ENCODE measurements around the gene MAK. TPM values are rescaled to one million over a fixed set of nuclear protein-coding genes. Genes with fewer than 3 reads are reported as not detected.

MAK gene
- total and polyA plus RNA-seq, 2 of the 13 experiments (the other 11 are each of a cell fraction or from before 2014, with no cell fraction given) = 0.04 TPM; not detected in 1

DNA sequence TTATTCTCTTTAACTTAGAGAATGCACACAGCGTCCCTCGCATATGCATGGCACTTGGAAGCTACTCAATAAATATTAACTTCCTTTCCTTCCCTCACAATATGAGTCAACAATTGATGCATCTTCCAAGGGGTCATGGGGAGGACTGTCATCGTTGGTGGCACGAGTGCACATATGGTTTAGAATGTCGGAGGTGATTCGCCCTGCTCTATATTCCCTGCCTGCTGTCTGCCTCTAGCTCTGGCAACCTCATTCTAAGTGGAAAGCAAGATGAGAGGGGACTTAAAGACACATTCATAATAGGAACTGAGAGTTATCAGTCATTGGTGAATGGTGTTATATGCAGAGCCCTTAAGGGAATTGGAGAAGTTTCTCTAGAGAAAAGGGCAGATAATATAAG, 44.6 kb downstream of the MAK start:
- CTCF ChIA-PET (ENCODE audit: low intra/inter-chr PET ratio, low total read pairs) = no interaction called here

DNA sequence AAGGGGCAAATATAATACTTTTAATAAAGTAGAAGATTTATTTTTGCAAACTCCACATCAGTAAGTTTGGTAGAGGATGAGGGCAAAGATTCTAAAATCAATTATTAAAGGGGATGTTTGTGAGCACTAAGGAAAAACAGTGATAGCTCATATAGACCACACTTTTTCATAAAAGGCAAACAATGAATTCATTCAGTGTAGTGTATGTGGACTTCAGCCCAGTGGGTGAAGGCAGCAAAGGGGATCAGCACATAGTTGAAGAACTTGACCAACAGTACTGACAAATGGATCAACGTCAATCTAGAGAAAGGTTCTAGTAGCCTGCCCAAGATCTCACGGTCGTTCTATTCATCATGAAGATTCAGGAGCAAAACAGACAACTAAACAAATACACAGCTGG, 45.3 kb downstream of the MAK start:
- no peaks in the 10 kb centered on the region for H3K9me3 ChIP-seq (ENCODE audit: low read length)
- in situ Hi-C loops (cut with HindIII; ENCODE audit: extremely low pct_ligation_motif_present, low pct_unique_long_range_greater_than_20kb) = no loop called here
- H3K4me3 ChIP-seq (replicated peaks in 1 of 3; ENCODE audit: insufficient read depth in 1 of 3, low read depth in 2 of 3, low read length in 3 of 3) = no peak overlapping the region; a peak in 1 of 6 replicates
- no TSS peak for BruUV-seq (replicated peaks)
- 23% methylated on average over 3 of the region's 3 CpGs for WGBS (ENCODE audit: low lambda C conversion rate)
- H3K4me1 ChIP-seq (ENCODE audit: insufficient read depth, low read length) = peaks cover 24% of the 10 kb centered on the region
- no peaks in the 10 kb centered on the region for H3K79me2 ChIP-seq (ENCODE audit: insufficient read depth, low read length)
- DNase-seq (ENCODE audit: low spot score) = peak; percentile 82
- intact Hi-C loops (cut with micrococcal nuclease; ENCODE audit: unreplicated experiment) = loop anchor here (2.0 kb wide), 1 partner anchor 70 kb away; the partner anchor contains the start of gene TMEM14C
- H3K4me2 ChIP-seq (ENCODE audit: low read depth, low read length) = peak overlapping the region; percentile 48
- H4K20me1 ChIP-seq (ENCODE audit: insufficient read depth, low read length) = no peaks in the 10 kb centered on the region
- no peak overlapping the region; the same call in 1 of the 2 replicates for H3K9ac ChIP-seq (ENCODE audit: insufficient read depth, low read depth, low read length)
- peak; percentile 99 for ATAC-seq
- no peaks in the 10 kb centered on the region for H3K27me3 ChIP-seq (ENCODE audit: control insufficient read depth in 1 of 2, insufficient read depth in 2 of 2, low read length in 2 of 2)
- peak overlapping the region; percentile 30 for H3K27ac ChIP-seq (ENCODE audit: extremely low read length, insufficient read depth, low read length)
- no peaks in the 10 kb centered on the region for H3K36me3 ChIP-seq (replicated peaks in 1 of 2; ENCODE audit: control insufficient read depth in 1 of 2, insufficient read depth in 2 of 2, low read length in 2 of 2)
- no peak overlapping the region for H2AFZ ChIP-seq (ENCODE audit: low read length)
- ChIA-PET POLR2A (no interaction called here), CTCF (ENCODE audit: low intra/inter-chr PET ratio, low total read pairs) (no interaction called here)
- peak; percentile 93 for FAIRE-seq
- TF ChIP-seq PPARG (CRISPR knock-in tag; conservative IDR thresholded peaks at IDR 0.05) (peak; percentile 79), HNF4G (IDR thresholded peaks at IDR 0.05; ENCODE audit: borderline replicate concordance, low read depth, low read length) (peak; percentile 48; the same call in 1 of the 2 replicates), HNF4G (CRISPR knock-in tag; IDR thresholded peaks at IDR 0.05; ENCODE audit: borderline replicate concordance, low read depth) (no peak), ZMYM3 (CRISPR knock-in tag; IDR thresholded peaks at IDR 0.05) (0 out of 2 replicates have a peak, but pooled peaks have one; percentile 37), ZNF644 (CRISPR knock-in tag; IDR thresholded peaks at IDR 0.05; ENCODE audit: low read depth) (peak; percentile 70; the same call in 1 of the 2 replicates), DPF2 (CRISPR knock-in tag; IDR thresholded peaks at IDR 0.05; ENCODE audit: borderline replicate concordance, low read depth) (0 out of 2 replicates have a peak, but pooled peaks have one; percentile 18), SAP130 (CRISPR knock-in tag; IDR thresholded peaks at IDR 0.05; ENCODE audit: low read depth) (peak; percentile 34; the same call in 1 of the 2 replicates), GATAD2A (CRISPR knock-in tag; IDR thresholded peaks at IDR 0.05) (0 out of 2 replicates have a peak, but pooled peaks have one; percentile 21), TRIM24 (CRISPR knock-in tag; IDR thresholded peaks at IDR 0.05) (no peak), KDM1A (CRISPR knock-in tag; IDR thresholded peaks at IDR 0.05) (peak; percentile 24; the same call in 1 of the 2 replicates), ZBTB20 (CRISPR knock-in tag; IDR thresholded peaks at IDR 0.05; ENCODE audit: borderline replicate concordance, low read depth) (0 out of 2 replicates have a peak, but pooled peaks have one; percentile 31), SSRP1 (CRISPR knock-in tag; IDR thresholded peaks at IDR 0.05) (no peak)
- TF ChIP-seq, protein P1, sequence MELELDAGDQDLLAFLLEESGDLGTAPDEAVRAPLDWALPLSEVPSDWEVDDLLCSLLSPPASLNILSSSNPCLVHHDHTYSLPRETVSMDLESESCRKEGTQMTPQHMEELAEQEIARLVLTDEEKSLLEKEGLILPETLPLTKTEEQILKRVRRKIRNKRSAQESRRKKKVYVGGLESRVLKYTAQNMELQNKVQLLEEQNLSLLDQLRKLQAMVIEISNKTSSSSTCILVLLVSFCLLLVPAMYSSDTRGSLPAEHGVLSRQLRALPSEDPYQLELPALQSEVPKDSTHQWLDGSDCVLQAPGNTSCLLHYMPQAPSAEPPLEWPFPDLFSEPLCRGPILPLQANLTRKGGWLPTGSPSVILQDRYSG (CRISPR knock-in tag; IDR thresholded peaks at IDR 0.05) = no peak
- TF ChIP-seq, protein P2, sequence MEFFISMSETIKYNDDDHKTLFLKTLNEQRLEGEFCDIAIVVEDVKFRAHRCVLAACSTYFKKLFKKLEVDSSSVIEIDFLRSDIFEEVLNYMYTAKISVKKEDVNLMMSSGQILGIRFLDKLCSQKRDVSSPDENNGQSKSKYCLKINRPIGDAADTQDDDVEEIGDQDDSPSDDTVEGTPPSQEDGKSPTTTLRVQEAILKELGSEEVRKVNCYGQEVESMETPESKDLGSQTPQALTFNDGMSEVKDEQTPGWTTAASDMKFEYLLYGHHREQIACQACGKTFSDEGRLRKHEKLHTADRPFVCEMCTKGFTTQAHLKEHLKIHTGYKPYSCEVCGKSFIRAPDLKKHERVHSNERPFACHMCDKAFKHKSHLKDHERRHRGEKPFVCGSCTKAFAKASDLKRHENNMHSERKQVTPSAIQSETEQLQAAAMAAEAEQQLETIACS (CRISPR knock-in tag; IDR thresholded peaks at IDR 0.05) = no peak
- TF ChIP-seq, protein P3, sequence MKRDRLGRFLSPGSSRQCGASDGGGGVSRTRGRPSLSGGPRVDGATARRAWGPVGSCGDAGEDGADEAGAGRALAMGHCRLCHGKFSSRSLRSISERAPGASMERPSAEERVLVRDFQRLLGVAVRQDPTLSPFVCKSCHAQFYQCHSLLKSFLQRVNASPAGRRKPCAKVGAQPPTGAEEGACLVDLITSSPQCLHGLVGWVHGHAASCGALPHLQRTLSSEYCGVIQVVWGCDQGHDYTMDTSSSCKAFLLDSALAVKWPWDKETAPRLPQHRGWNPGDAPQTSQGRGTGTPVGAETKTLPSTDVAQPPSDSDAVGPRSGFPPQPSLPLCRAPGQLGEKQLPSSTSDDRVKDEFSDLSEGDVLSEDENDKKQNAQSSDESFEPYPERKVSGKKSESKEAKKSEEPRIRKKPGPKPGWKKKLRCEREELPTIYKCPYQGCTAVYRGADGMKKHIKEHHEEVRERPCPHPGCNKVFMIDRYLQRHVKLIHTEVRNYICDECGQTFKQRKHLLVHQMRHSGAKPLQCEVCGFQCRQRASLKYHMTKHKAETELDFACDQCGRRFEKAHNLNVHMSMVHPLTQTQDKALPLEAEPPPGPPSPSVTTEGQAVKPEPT (CRISPR knock-in tag; IDR thresholded peaks at IDR 0.05; ENCODE audit: low read depth) = no peak

More for the DNA sequence above, 44.6 kb downstream of the MAK start:
- intact Hi-C loops (cut with micrococcal nuclease; ENCODE audit: unreplicated experiment) (loop anchor here (2.0 kb wide), 1 partner anchor 71 kb away; the partner anchor contains the start of gene TMEM14C), in situ Hi-C loops (cut with HindIII; ENCODE audit: extremely low pct_ligation_motif_present, low pct_unique_long_range_greater_than_20kb) (no loop called here)
- POLR2A ChIA-PET = no interaction called here
- H3K4me3 ChIP-seq (replicated peaks in 1 of 3; ENCODE audit: insufficient read depth in 1 of 3, low read depth in 2 of 3, low read length in 3 of 3) = no peak overlapping the region; a peak in 1 of 6 replicates
- H3K4me2 ChIP-seq (ENCODE audit: low read depth, low read length) = no peak overlapping the region; the same call in 1 of the 2 replicates
- no TSS peak for BruUV-seq (replicated peaks)
- peaks cover 24% of the 10 kb centered on the region for H3K4me1 ChIP-seq (ENCODE audit: insufficient read depth, low read length)
- H4K20me1 ChIP-seq (ENCODE audit: insufficient read depth, low read length) = no peaks in the 10 kb centered on the region
- TF ChIP-seq ZBTB7B (CRISPR knock-in tag; IDR thresholded peaks at IDR 0.05) (0 out of 2 replicates have a peak, but pooled peaks have one; percentile 2), SIX4 (CRISPR knock-in tag; IDR thresholded peaks at IDR 0.05) (no peak), ZNF781 (CRISPR knock-in tag; IDR thresholded peaks at IDR 0.05; ENCODE audit: borderline replicate concordance, not compliant biosample characterization) (no peak)
- DNase-seq (ENCODE audit: low spot score) (no peak), ATAC-seq (no peak), FAIRE-seq (no peak)
- WGBS (ENCODE audit: low lambda C conversion rate) = 90% methylated on average over 6 of the region's 6 CpGs
- no peaks in the 10 kb centered on the region for H3K9me3 ChIP-seq (ENCODE audit: low read length)
- no peak overlapping the region for H2AFZ ChIP-seq (ENCODE audit: low read length)
- H3K36me3 ChIP-seq (replicated peaks in 1 of 2; ENCODE audit: control insufficient read depth in 1 of 2, insufficient read depth in 2 of 2, low read length in 2 of 2) = no peaks in the 10 kb centered on the region
- H3K27me3 ChIP-seq (ENCODE audit: control insufficient read depth in 1 of 2, insufficient read depth in 2 of 2, low read length in 2 of 2) = no peaks in the 10 kb centered on the region
- H3K9ac ChIP-seq (ENCODE audit: insufficient read depth, low read depth, low read length) = no peak overlapping the region
- peak overlapping the region; percentile 30 for H3K27ac ChIP-seq (ENCODE audit: extremely low read length, insufficient read depth, low read length)
- H3K79me2 ChIP-seq (ENCODE audit: insufficient read depth, low read length) = no peaks in the 10 kb centered on the region
